A549 treated with RU486 at 1 μM for 4 hours (cell line): ENCODE data around the gene PABPN1. TPM values are rescaled to one million over a fixed set of nuclear protein-coding genes. Genes with fewer than 3 reads are reported as not detected.

Source experiments
- total RNA-seq: library from RNA; stranded (reverse); fragments of 200-300 nt; extraction: Qiagen RNA extraction; gene quantifications from 5 replicates; pipeline ENCODE4 v1.2.3, GENCODE V29; 2022; ENCODE audit warnings: low read depth

The PABPN1 gene
- total RNA-seq: 133 to 164 TPM (median 158 TPM) in 5 replicates

GRCh38 chr14:23320584-23321571 lies at the start of gene PABPN1:
Gene PABPN1, plus strand, starts transcription at chr14:23321457. Its CDS starts 13 bp downstream, at chr14:23321470.

GRCh38 chr14:23286020-23286901 lies 35.0 kb upstream of the PABPN1 start, which contains the start of gene HOMEZ:
Gene HOMEZ, minus strand, starts transcription at chr14:23286132. Its CDS starts 180 bp downstream, at chr14:23285952.

GRCh38 chr14:23302290-23303225 lies 18.7 kb upstream of the PABPN1 start, which contains the start of gene PPP1R3E:
Gene PPP1R3E, minus strand, starts transcription at chr14:23302859. Its CDS starts 283 bp downstream, at chr14:23302576.

GRCh38 chr14:23306412-23307145 lies 14.7 kb upstream of the PABPN1 start, which contains the start of gene BCL2L2:
Gene BCL2L2, plus strand, starts transcription at chr14:23306833. Its CDS starts 935 bp downstream, at chr14:23307768.

GRCh38 chr14:23352506-23353432 lies 31.5 kb downstream of the PABPN1 start, which contains the start of gene SLC22A17:
Gene SLC22A17, minus strand, starts transcription at chr14:23352887.

GRCh38 chr14:23365036-23365731 lies 43.9 kb downstream of the PABPN1 start, which contains the start of gene EFS:
Gene EFS, minus strand, starts transcription at chr14:23365172. Its CDS starts 147 bp downstream, at chr14:23365025.

GRCh38 chr14:23372509-23372908 lies 51.3 kb downstream of the PABPN1 start, which contains the start of gene IL25:
Gene IL25, plus strand, starts transcription at chr14:23372809.

Other genes starting within 250 kb of the PABPN1 start
- 98.6 to 112 TPM (median 108 TPM) in 5 replicates for gene ACIN1, start 226.3 kb upstream of the PABPN1 start, total RNA-seq
- 79.6 to 113 TPM (median 107 TPM) in 5 replicates for gene C14orf119, start 226.0 kb upstream of the PABPN1 start, total RNA-seq
- not detected in 5 replicates for gene CIROP, start 216.5 kb upstream of the PABPN1 start, total RNA-seq
- gene CEBPE, start 202.2 kb upstream of the PABPN1 start, total RNA-seq: not detected in 5 replicates
- gene SLC7A8, start 137.8 kb upstream of the PABPN1 start, total RNA-seq: 0.27 to 0.80 TPM (median 0.55 TPM) in 5 replicates
- gene RNF212B, start 83.5 kb upstream of the PABPN1 start, total RNA-seq: not detected in 5 replicates
- 6.8 to 9.3 TPM (median 7.4 TPM) in 5 replicates for gene HOMEZ, start 35.3 kb upstream of the PABPN1 start, total RNA-seq
- 3.5 to 6.1 TPM (median 4.6 TPM) in 5 replicates for gene PPP1R3E, start 18.6 kb upstream of the PABPN1 start, total RNA-seq
- gene BCL2L2, start 14.6 kb upstream of the PABPN1 start, total RNA-seq: 18.6 to 22.7 TPM (median 21.0 TPM) in 5 replicates
- 5.2 to 8.9 TPM (median 6.8 TPM) in 5 replicates for gene SLC22A17, start 31.4 kb downstream of the PABPN1 start, total RNA-seq
- not detected in 5 replicates for gene EFS, start 43.7 kb downstream of the PABPN1 start, total RNA-seq
- not detected in 5 replicates for gene IL25, start 51.4 kb downstream of the PABPN1 start, total RNA-seq
- not detected in 5 replicates for gene CMTM5, start 55.6 kb downstream of the PABPN1 start, total RNA-seq
- not detected in 5 replicates for gene MYH6, start 86.8 kb downstream of the PABPN1 start, total RNA-seq
- not detected in 5 replicates for gene MYH7, start 114.2 kb downstream of the PABPN1 start, total RNA-seq
- 58.7 to 78.0 TPM (median 71.2 TPM) in 5 replicates for gene NGDN, start 148.2 kb downstream of the PABPN1 start, total RNA-seq
- 0.88 to 2.1 TPM (median 1.2 TPM) in 5 replicates for gene ZFHX2, start 230.3 kb downstream of the PABPN1 start, total RNA-seq
- 11.8 to 13.8 TPM (median 12.7 TPM) in 5 replicates for gene THTPA, start 234.8 kb downstream of the PABPN1 start, total RNA-seq
- 37.1 to 49.3 TPM (median 44.3 TPM) in 5 replicates for gene AP1G2, start 246.3 kb downstream of the PABPN1 start, total RNA-seq